NCI-H1417 (cell line): ENCODE data around the gene ERC2.

Experiments used
- DNase-seq, 3 experiments: peaks; one replicate each; lab custom pipeline; 2025; lab: John Stamatoyannopoulos, UW

Gene ERC2

GRCh38 chr3:56253941-56254665 lies 214.2 kb downstream of the ERC2 start:
- no peak for DNase-seq

- peak; percentile 30 to 72 (median 60) for DNase-seq
Observed at GRCh38 chr3:56251343-56251945, 216.8 kb downstream of the ERC2 start.

GRCh38 chr3:56248021-56248420 lies 220.2 kb downstream of the ERC2 start:
- DNase-seq: no peak

- DNase-seq: peak in 1 of 3 experiments; percentile 45
Observed at GRCh38 chr3:56238299-56238698, 230.0 kb downstream of the ERC2 start.

GRCh38 chr3:56233742-56234141 lies 234.5 kb downstream of the ERC2 start:
- DNase-seq: no peak

- DNase-seq: no peak
Observed at GRCh38 chr3:56229311-56229710, 239.0 kb downstream of the ERC2 start.

GRCh38 chr3:56222866-56223265 lies 245.4 kb downstream of the ERC2 start:
- DNase-seq: no peak

- peak in 1 of 3 experiments; percentile 14 for DNase-seq
Observed at GRCh38 chr3:56219894-56220805, 248.1 kb downstream of the ERC2 start.

GRCh38 chr3:56209982-56210751 lies 258.1 kb downstream of the ERC2 start:
- DNase-seq: no peak

GRCh38 chr3:56207922-56208321 lies 260.3 kb downstream of the ERC2 start:
- no peak for DNase-seq

- DNase-seq: no peak
Observed at GRCh38 chr3:56205406-56205805, 262.9 kb downstream of the ERC2 start.

- no peak for DNase-seq
Observed at GRCh38 chr3:56202997-56203396, 265.3 kb downstream of the ERC2 start.

- DNase-seq: no peak
Observed at GRCh38 chr3:56201407-56201806, 266.9 kb downstream of the ERC2 start.

GRCh38 chr3:56200251-56200650 lies 268.0 kb downstream of the ERC2 start:
- DNase-seq: no peak

GRCh38 chr3:56197991-56198390 lies 270.3 kb downstream of the ERC2 start:
- no peak for DNase-seq

- DNase-seq: no peak
Observed at GRCh38 chr3:56197259-56197965, 270.9 kb downstream of the ERC2 start.

GRCh38 chr3:56196700-56197099 lies 271.6 kb downstream of the ERC2 start:
- no peak for DNase-seq

GRCh38 chr3:56193519-56193918 lies 274.7 kb downstream of the ERC2 start:
- DNase-seq: no peak

- DNase-seq: no peak
Observed at GRCh38 chr3:56192001-56192400, 276.3 kb downstream of the ERC2 start.

- no peak for DNase-seq
Observed at GRCh38 chr3:56190771-56191305, 277.4 kb downstream of the ERC2 start.

- DNase-seq: no peak
Observed at GRCh38 chr3:56190130-56190529, 278.1 kb downstream of the ERC2 start.
